GM10847 (cell line): ENCODE results near the gene SYCN.

Experiments
- POLR2A ChIP-seq: IDR thresholded peaks from 2 replicates; pipeline ENCODE4 v1.6.1; 2011; ENCODE audit not compliant: insufficient read length; ENCODE audit errors: extremely low read depth

The SYCN gene

DNA sequence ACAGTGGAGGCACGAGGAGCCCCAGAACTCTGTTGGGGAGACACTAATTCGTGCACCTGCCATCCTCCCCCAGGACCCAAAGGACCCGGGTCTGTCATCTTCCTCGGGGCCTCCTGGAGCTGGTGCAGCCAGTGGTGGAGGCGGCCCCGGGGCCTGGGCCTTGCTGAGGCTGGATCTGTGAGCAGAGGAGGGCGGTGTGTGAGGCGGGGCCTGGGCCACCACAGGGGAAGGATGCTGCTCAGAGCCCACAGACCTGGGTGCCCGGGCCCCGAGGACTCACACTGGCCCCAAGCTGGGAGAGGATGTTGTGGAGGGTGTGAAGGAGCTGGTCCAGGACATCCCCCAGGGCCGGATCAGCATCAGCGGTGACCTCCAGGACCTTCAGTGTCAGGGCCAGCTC, 32.5 kb upstream of the SYCN start:
- TF ChIP-seq POLR2A: no peak

DNA sequence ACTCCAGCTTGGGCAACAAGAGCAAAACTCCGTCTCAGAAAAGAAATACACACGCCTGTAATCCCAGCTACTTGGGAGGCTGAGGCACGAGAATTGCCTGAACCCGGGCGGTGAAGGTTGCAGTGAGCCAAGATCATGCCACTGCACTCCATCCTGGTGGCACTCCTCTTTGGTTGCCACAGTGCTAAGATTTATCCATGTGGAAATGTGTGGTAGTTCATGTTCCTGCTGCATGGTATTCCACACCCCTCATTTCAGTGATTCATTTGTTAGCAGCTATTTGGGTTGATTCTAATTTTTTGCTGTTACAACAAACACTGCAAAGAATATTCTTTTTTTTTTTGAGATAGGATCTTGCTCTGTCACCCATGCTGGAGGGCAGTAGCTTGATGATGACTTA, 28.6 kb upstream of the SYCN start:
- no peak for TF ChIP-seq POLR2A

DNA sequence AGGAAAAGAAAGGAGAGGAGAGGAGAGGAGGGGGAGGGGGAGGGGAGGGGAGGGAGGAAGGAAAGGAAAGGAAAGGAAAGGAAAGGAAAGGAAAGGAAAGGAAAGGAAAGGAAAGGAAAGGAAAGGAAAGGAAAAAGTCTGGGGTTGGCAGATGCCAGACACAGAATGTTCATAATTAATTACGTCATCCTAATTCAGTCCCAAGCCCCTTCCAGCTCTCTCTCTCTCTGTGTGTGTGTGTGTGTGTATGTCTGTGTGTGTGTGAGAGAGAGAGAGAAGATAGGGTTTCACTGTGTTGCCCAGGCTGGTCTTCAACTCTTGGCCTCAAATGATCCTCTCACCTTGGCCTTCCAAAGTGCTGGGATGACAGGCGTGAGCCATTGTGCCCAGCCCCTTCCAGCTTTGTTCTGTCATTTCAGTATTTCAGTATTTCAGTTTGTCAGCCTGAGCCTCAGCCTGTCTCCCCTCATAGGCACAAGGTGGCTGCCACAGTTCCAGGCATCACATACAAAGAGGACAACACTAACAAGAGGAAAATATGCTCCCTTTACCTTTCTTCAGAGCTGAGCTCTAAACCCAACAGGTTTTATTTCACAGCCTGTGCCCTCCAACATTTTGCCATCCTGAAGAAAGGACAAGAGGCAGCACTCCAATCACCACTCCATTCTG, 26.2 kb upstream of the SYCN start:
- no peak for TF ChIP-seq POLR2A

DNA sequence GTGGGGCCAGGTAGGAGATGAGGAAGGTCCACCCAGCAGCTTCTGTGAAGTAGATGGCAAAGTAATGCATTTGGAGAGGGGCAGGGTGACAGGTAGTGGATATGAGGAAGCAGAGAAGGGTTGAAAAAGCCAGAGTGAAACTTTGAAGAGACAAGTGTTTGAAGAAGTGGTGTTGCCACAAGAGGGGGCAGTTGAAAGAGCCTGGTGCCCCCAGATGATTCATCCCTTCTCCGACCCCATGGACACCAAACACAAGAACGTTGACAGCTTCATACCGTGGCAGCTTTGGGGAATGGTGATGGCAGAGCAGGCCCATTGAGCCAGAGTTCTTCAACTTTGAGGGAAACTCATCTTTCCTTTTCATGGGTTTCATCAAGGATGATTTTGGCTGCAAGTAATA, 20.8 kb upstream of the SYCN start:
- TF ChIP-seq POLR2A: no peak

DNA sequence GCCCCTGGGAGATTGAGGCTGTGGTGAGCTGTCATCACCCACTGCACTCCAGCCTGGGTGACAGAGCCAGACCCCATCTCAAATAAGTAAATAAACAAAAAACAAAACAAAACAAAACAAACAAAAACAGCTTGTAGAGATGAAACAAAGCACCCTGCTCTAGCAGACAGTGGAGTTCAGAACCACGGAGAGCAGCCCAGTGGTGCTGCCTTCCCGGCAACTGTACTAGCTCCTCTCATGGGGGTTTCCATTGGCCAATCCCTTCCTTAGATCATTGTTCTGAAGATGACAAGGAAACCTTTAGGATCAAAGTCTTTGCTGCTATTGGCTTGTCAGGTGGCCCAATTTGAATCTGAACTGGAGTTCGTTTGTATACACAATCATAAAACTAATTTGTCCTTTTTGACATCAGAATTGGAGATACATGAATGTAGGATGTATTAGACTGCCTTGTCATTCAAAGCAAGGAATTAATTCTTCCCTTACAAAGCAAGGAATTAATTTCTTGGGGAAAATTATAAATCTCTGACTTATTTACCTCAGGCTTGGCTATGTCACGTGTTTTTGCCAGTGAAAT, 19.7 kb upstream of the SYCN start:
- TF ChIP-seq POLR2A: no peak

DNA sequence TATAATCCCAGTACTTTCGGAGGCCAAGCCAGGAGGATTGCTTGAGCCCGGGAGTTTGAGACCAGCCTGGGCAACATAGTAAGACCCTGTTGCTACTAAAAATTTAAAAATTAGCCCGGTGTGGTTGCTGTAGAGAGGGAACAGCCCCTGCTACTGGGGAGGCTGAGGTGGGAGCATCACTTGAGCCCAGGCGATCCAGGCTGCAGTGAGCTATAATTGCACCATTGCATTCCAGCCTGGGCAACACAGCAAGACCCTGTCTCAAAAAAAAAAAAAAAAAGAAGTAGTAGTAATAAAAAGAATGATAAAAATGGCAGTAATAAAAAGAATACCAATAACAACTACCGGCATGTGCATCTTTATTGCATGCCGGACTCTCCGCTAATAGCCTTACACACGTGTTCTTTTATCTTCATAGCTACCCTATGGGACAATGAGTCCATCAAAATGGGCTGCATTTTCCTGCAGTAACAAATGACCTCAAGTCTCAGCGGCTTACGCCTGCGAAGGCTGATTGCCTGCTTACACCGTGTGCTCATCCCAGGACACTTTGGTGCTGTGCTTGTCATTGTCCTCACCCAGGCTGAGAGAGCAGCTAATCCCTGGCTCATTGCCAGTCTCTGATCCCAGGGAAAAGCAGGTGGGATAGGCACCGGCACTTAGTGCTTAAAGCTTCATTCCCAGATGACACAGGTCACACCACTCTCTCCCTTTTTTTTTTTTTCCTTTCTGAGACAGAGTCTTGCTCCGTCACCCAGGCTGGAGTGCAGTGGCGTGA, 14.4 kb upstream of the SYCN start:
- no peak for TF ChIP-seq POLR2A

DNA sequence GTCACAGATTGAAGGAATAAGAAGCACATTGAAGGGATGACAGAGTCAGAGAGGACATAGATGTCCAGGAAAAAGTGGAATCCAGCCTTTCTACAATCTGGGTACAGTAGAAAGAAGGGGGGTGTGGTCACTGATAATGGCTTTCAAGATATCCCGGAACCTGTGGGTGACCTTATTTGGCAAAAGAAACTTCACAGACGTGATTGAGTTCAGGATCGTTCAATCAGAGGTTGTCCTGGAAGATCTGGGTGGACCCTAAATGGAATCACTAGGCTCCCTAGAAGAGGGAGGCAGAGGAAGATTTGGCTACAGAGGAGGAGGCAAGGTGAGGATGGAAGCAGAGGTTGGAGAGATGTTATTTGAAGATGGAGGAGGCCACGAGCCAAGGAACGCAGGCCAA, 13.0 kb upstream of the SYCN start:
- TF ChIP-seq POLR2A: no peak

DNA sequence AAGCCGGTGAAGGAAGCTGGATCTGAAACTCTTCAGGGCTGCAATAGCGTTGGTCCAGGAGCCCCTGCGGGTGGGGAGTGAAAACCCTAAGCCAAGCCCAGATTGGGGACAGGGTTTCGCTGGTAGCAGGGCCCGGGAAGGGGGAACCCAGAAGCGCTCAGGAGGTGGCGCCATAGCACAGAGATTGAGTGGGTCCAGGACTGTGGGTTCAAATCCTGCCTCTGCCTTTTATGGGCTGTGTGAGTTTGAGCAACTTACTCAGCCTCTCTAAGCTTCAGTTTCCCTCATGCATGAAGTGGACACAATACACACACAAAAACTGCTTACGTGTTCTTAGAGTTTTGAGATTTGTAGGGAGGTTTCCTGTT, 8.3 kb upstream of the SYCN start:
- TF ChIP-seq POLR2A: no peak

DNA sequence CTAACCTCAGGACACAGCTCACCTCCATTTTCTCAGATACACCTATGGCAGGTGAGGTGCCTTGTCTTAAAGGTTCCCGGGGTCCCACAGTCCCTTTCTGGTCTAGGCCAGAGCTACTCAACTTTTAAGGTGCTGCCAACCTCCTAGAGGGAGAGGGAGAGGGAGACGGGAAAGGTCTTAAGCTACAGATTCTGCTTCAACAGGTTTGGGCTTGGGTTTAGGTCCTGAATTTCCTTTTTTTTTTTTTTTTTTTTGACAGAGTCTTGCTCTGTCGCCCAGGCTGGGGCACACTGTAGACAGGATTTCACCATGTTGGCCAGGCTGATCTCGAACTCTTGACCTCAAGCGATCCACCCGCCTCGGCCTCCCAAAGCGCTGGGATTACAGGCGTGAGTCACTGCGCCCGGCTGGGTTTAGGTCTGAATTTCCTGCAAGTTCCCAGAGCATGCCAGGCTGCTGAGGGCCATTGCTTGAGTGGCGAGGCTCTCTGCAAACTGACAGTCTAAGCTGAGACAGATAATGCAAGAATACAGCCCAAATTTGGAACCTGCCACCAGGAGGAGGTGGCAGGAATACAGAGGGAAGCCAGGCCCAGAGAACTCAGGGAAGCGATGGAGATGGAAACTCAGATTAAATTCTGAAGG, 7.8 kb upstream of the SYCN start:
- no peak for TF ChIP-seq POLR2A

DNA sequence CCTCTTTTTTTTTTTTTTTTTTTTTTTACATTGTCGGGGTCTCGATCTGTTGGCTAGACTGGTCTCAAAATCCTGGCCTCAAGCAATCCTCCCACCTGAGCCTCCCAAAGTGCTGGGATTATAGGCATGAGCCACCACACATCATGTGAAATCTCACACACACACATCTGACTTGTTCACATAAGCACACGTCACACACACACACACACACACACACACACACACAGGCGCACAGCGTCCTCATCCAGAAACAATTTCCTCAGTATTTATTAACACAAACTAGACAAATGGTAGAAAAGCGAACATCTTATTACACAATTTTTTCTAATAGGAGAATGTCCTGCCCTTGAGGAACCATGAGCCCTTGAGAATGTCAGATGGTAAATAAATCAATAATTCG, 5.1 kb upstream of the SYCN start:
- no peak for TF ChIP-seq POLR2A

DNA sequence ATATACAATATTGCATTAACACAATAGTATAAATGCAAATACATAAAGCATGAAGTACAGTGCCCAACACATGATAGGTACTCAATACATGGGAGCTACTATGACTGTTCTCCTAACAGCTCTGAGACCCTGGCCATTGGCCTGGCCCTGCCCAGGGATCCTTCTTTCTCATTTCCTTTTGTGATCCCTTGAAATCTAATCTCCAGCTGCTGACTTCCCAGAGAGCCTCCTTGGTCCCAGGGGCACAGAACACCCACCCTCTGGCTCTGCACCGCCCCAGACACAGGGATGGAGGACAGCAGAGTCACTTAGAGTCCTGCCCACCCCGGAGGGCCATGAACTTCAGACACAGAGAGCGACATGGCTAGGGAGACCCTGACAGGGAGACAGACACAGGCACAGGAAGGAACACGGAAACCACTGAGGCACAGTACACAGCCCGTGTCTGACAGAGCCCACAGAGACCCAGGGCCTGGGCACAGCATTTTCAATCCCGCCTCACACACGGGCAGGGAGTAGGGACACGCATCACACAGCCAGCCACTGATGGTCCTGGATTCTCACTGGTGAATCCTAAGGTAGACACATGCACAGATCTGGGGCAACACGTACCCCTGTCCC, 4.2 kb upstream of the SYCN start:
- no peak for TF ChIP-seq POLR2A

DNA sequence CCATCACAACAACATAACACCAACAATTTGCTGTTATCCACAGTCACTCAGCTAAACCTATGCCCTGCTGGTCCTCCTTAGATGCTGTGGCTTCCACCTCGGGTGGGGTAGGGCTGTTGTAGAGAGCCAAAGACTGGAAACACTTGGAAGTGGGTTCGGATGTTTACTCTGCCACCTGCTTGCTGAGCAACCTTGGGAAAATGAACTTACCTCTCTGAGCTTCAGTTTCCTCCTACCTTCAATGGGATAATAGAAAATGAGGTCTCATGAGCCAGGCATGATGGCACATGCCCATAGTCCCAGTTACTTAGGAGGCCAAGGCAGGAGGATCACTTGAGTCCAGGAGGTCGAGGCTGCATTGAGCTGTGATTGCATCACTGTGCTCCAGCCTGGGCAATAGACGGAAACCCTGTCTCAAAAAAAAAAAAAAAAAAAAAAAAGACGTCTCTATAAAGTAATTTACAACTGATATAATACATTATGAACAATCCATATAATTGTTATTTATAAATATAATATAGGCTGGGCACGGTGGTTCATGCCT, 3.3 kb upstream of the SYCN start:
- TF ChIP-seq POLR2A: no peak

DNA sequence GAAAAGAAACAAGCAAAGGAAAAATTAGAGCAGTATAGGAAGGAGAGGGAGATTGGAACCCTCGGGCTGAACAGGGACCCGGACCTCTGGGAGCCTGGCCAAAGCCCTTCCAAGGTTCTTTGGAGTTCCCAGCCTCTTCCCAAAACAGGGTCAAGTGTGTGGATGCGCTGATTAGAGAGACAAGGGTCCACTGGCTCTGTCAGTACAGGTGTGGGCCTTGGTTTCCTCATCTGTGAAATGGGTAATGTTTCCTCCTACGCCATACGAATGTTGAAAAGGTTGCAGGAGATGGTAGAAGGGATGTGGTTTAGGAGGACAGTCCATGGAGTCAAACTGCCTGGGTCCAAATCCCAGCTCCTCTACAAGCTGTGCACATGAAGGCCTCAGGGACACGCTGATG, 2.1 kb upstream of the SYCN start:
- no peak for TF ChIP-seq POLR2A

DNA sequence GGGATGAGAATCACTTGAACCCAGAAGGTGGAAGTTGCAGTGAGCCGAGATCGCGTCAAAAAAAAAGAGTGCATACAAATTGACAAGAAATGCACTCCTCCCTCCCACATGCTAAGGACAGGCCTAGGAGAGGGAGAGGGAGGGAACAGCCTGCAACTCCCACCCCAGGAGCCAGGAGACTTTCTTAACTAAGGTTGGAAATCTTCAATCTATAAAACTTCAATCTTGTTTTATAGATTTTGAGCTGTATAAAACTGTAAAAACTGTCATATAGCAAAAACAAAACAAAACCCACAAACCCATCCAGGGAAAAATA, 1.3 kb upstream of the SYCN start:
- no peak for TF ChIP-seq POLR2A

DNA sequence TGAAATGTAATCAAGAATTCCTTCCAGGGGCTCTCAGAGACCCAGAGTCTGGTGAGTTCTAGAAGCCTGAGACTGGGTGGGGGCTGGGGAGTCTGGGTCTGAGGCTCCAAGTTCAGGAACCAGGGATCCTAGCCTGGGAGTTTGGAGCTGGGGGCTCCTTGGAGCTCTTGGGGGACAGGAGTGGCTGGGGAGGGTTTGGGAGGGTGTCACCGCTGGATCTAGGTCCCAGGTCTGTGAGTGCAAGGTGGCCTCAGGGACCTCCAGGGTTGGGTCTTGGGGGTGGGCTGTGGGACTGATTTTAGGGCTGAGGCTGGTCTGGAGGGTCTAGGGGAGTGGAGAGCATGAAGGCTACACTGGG, 1.1 kb downstream of the SYCN start:
- TF ChIP-seq POLR2A: no peak

DNA sequence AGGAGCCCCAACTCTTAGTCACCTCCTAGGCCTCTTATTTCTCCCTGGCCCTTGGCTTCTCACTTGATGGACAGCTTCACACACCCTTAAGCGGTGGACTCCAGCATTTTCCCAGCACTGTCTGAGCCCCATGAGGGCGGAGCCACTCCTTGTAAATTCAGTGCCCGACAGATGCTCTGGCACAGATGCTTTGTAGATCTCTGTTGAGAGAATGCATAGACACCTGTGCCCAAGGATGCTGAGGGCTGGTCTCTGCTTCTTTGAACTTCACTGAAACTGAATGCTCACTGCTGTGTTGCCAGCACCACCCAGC, 3.3 kb downstream of the SYCN start:
- no peak for TF ChIP-seq POLR2A

DNA sequence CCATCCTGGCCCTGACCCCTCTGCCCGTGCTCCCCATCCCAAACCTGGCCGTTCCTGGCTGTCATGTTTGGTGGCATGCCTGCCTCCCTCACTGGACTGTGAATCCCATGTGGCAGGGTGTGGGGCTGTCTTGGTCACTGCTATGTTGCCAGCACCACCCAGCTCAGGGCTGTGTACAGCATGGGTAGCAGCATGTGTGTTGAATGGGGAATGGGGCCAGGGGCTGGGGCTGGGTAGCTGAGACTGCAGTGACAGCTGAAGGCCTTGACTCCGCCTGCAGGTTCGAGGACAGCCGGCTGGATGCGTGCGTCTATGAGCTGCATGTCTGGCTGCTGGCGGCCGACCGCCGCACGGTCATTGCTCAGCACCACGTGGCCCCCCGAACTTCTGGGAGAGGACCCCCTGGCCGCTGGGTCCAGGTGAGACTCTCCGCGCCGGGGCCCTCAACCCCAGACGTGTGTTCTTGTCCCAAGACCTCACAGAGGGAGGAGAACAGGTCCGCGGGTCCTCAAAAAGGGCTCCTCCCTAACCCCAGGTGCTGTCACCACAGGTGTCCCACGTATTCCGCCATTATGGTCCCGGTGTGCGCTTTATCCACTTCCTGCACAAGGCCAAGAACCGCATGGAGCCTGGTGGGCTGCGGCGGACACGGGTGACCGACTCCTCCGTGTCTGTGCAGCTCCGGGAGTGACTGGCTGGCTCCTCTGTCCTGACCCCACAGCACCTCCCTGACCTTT, 3.8 kb downstream of the SYCN start:
- TF ChIP-seq POLR2A: no peak
